ENCODE measurements around the gene PLEKHG3. TPM values are rescaled to one million over a fixed set of nuclear protein-coding genes. Genes with fewer than 3 reads are reported as not detected.
"Not testable (repeated sequence)": the region's sequence is repeated elsewhere in the genome, so short reads cannot be mapped to it uniquely, and the experiment has no call there.

Gene PLEKHG3
- polyA plus RNA-seq (ENCODE audit: insufficient read length in 4 of 4) = 100 to 1,000 TPM in 1 of 4 donors, 10 to 100 TPM in 3; 60.7 to 104 (median 94.2) TPM

GRCh38 chr14:64704143-64704742 is at the start of gene PLEKHG3:
Gene PLEKHG3 (plus strand): TSS chr14:64704424. CDS start chr14:64727632, 23,208 bp downstream.
- peak in 1 of 4 donors; percentile 75 for DNase-seq (ENCODE audit: low read depth in 4 of 4, low spot score in 3 of 4)

GRCh38 chr14:64654901-64655300 is 49.3 kb upstream of the PLEKHG3 start:
- DNase-seq (ENCODE audit: low read depth in 4 of 4, low spot score in 3 of 4) = no peak

- DNase-seq (ENCODE audit: low read depth in 4 of 4, low spot score in 3 of 4) = no peak
Measured at GRCh38 chr14:64656986-64657385, 47.2 kb upstream of the PLEKHG3 start.

GRCh38 chr14:64658201-64658600 is 46.0 kb upstream of the PLEKHG3 start:
- DNase-seq (ENCODE audit: low read depth in 4 of 4, low spot score in 3 of 4) = no peak

GRCh38 chr14:64658700-64659264 is 45.4 kb upstream of the PLEKHG3 start:
- DNase-seq (ENCODE audit: low read depth in 4 of 4, low spot score in 3 of 4) = not testable (repeated sequence)

- DNase-seq (ENCODE audit: low read depth in 4 of 4, low spot score in 3 of 4) = no peak
Measured at GRCh38 chr14:64659366-64659765, 44.9 kb upstream of the PLEKHG3 start.

- DNase-seq (ENCODE audit: low read depth in 4 of 4, low spot score in 3 of 4) = no peak
Measured at GRCh38 chr14:64663174-64663573, 41.0 kb upstream of the PLEKHG3 start.

GRCh38 chr14:64671591-64671990 is 32.6 kb upstream of the PLEKHG3 start:
- peak in 1 of 4 donors; percentile 69 for DNase-seq (ENCODE audit: low read depth in 4 of 4, low spot score in 3 of 4)

- DNase-seq (ENCODE audit: low read depth in 4 of 4, low spot score in 3 of 4) = no peak
Measured at GRCh38 chr14:64673316-64673715, 30.9 kb upstream of the PLEKHG3 start.

- no peak for DNase-seq (ENCODE audit: low read depth in 4 of 4, low spot score in 3 of 4)
Measured at GRCh38 chr14:64673748-64674147, 30.5 kb upstream of the PLEKHG3 start.

- no peak for DNase-seq (ENCODE audit: low read depth in 4 of 4, low spot score in 3 of 4)
Measured at GRCh38 chr14:64674829-64675228, 29.4 kb upstream of the PLEKHG3 start.

GRCh38 chr14:64675312-64675711 is 28.9 kb upstream of the PLEKHG3 start:
- DNase-seq (ENCODE audit: low read depth in 4 of 4, low spot score in 3 of 4) = no peak

GRCh38 chr14:64676410-64677008 is 27.7 kb upstream of the PLEKHG3 start:
- DNase-seq (ENCODE audit: low read depth in 4 of 4, low spot score in 3 of 4) = no peak

- peak in 1 of 4 donors; percentile 51 for DNase-seq (ENCODE audit: low read depth in 4 of 4, low spot score in 3 of 4)
Measured at GRCh38 chr14:64680013-64680713, 24.1 kb upstream of the PLEKHG3 start.

- DNase-seq (ENCODE audit: low read depth in 4 of 4, low spot score in 3 of 4) = no peak
Measured at GRCh38 chr14:64680714-64681065, 23.5 kb upstream of the PLEKHG3 start.

- DNase-seq (ENCODE audit: low read depth in 4 of 4, low spot score in 3 of 4) = no peak
Measured at GRCh38 chr14:64681796-64682710, 22.2 kb upstream of the PLEKHG3 start.

GRCh38 chr14:64682843-64683242 is 21.4 kb upstream of the PLEKHG3 start:
- no peak for DNase-seq (ENCODE audit: low read depth in 4 of 4, low spot score in 3 of 4)

GRCh38 chr14:64683264-64683663 is 21.0 kb upstream of the PLEKHG3 start:
- DNase-seq (ENCODE audit: low read depth in 4 of 4, low spot score in 3 of 4) = no peak

- DNase-seq (ENCODE audit: low read depth in 4 of 4, low spot score in 3 of 4) = no peak
Measured at GRCh38 chr14:64684091-64684490, 20.1 kb upstream of the PLEKHG3 start.

All from left renal pelvis (tissue), 4 donors.